Measurements from ENCODE around the gene LRR1.

Gene LRR1

DNA sequence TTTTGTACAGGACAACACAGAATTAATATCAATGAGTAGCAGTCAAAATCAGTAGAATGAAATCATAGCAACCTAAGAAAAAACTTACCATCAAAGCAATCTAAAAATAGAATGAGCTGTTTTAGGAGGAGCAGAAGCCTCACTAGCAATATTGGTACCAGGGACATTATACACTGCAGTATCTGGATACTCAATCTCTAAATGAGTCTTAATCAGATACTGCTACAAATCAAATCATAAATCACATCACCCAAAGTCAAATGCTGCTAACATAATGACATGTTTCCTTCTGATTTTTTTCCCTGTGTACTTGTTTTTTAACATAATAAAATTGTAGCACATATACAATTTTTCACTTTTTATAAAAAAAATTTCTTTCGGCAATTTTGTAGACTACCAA, 20.6 kb upstream of the LRR1 start:
- Histone ChIP-seq H3K4me3 (ENCODE audit: low read depth, low read length) (no peak overlapping the region), H3K9me3 (no peaks in the 10 kb centered on the region), H3K4me1 (peaks cover 7% of the 10 kb centered on the region), H3K27me3 (no peaks in the 10 kb centered on the region), H3K36me3 (peaks cover 79% of the 10 kb centered on the region)
- TF ChIP-seq CTCF (IDR thresholded peaks at IDR 0.05; ENCODE audit: low read depth, low read length) = no peak
- DNase-seq = no peak

- H3K4me3 ChIP-seq (ENCODE audit: low read depth, low read length) = no peak overlapping the region
- H3K9me3 ChIP-seq = no peaks in the 10 kb centered on the region
- no peak for TF ChIP-seq CTCF (IDR thresholded peaks at IDR 0.05; ENCODE audit: low read depth, low read length)
- H3K4me1 ChIP-seq = peaks cover 13% of the 10 kb centered on the region
- peaks cover 80% of the 10 kb centered on the region for H3K36me3 ChIP-seq
- DNase-seq = no peak
- no peaks in the 10 kb centered on the region for H3K27me3 ChIP-seq
Observed at GRCh38 chr14:49579841-49580240, 18.9 kb upstream of the LRR1 start.

GRCh38 chr14:49581209-49582112, 17.3 kb upstream of the LRR1 start:
- TF ChIP-seq CTCF (IDR thresholded peaks at IDR 0.05; ENCODE audit: low read depth, low read length) = no peak
- Histone ChIP-seq H3K4me1 (peaks cover 13% of the 10 kb centered on the region), H3K36me3 (peaks cover 75% of the 10 kb centered on the region), H3K4me3 (ENCODE audit: low read depth, low read length) (no peak overlapping the region), H3K27me3 (no peaks in the 10 kb centered on the region), H3K9me3 (no peaks in the 10 kb centered on the region)
- no peak for DNase-seq

DNA sequence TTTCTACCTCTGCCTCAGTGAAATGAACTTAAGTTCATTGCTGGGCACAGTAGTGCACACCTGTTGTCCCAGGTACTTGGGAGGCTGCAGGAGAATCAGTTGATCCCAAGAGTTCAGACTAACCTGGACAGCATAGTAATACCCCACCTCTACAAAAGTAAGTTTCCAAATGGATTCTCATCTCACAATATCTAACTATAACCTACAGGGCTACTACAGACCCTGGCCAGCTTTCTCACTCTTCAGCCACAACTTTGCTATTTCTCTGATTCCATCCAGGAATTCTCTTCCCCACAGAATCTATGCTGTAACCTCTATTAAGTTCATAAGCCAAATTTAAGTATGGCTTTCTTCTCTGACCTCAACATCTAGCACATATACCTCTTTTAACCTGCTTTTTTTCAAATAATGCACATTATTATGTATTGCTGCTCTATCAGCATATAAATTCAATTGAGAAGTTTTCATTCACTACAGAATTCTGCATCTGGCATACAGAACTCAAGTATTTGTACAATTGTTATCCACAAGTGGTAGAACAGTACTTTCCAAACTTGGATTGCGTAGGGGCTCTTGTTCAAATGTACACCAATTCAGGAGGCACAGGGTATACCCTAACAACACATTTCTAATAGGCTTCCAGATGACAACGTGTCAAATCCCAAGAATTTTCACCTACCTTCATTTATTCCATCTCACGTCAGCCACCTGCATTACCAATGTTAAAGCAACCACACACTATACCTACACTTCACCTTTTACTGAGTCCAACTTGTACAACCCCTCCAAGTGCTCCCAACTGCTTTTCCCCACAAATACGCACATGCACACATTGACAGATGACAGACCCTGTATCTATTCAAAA, 16.4 kb upstream of the LRR1 start:
- Histone ChIP-seq H3K27me3 (no peaks in the 10 kb centered on the region), H3K4me3 (ENCODE audit: low read depth, low read length) (no peak overlapping the region), H3K36me3 (peaks cover 66% of the 10 kb centered on the region), H3K4me1 (peaks cover 13% of the 10 kb centered on the region), H3K9me3 (no peaks in the 10 kb centered on the region)
- no peak for TF ChIP-seq CTCF (IDR thresholded peaks at IDR 0.05; ENCODE audit: low read depth, low read length)
- DNase-seq = no peak

- no peak for DNase-seq
- Histone ChIP-seq H3K27me3 (no peaks in the 10 kb centered on the region), H3K36me3 (peaks cover 58% of the 10 kb centered on the region), H3K4me1 (peaks cover 13% of the 10 kb centered on the region), H3K4me3 (ENCODE audit: low read depth, low read length) (peak overlapping the region; percentile 81), H3K9me3 (no peaks in the 10 kb centered on the region)
- no peak for TF ChIP-seq CTCF (IDR thresholded peaks at IDR 0.05; ENCODE audit: low read depth, low read length)
Observed at GRCh38 chr14:49583629-49584028, 15.1 kb upstream of the LRR1 start.
